Articular chondrocyte of knee joint (primary cell): Measurements from ENCODE around the gene CREB5. TPM values are rescaled to one million over a fixed set of nuclear protein-coding genes. Genes with fewer than 3 reads are reported as not detected.

Experiments
- total RNA-seq: library from RNA; depleted of rRNA; stranded (reverse); fragments of >200 nt; gene quantifications from 2 replicates; pipeline ENCODE4 v1.2.3, GENCODE V29; 2012

CREB5 gene
- total RNA-seq: 111 and 117 TPM in 2 replicates

GRCh38 chr7:28411876-28412662, at the start of gene CREB5:
CREB5 (plus strand) TSS chr7:28412518; CDS start chr7:28412915, 397 bp downstream.

Other genes starting within 250 kb of the CREB5 start
- gene JAZF1, start 231.7 kb upstream of the CREB5 start, total RNA-seq: 28.9 and 29.9 TPM in 2 replicates